ENCODE measurements around the gene DENND1A.

GRCh38 chr9:123488722-123489321, 441.1 kb downstream of the DENND1A start:
- no peak for TF ChIP-seq POLR2A (IDR thresholded peaks at IDR 0.05)
- TF ChIP-seq, protein P1, sequence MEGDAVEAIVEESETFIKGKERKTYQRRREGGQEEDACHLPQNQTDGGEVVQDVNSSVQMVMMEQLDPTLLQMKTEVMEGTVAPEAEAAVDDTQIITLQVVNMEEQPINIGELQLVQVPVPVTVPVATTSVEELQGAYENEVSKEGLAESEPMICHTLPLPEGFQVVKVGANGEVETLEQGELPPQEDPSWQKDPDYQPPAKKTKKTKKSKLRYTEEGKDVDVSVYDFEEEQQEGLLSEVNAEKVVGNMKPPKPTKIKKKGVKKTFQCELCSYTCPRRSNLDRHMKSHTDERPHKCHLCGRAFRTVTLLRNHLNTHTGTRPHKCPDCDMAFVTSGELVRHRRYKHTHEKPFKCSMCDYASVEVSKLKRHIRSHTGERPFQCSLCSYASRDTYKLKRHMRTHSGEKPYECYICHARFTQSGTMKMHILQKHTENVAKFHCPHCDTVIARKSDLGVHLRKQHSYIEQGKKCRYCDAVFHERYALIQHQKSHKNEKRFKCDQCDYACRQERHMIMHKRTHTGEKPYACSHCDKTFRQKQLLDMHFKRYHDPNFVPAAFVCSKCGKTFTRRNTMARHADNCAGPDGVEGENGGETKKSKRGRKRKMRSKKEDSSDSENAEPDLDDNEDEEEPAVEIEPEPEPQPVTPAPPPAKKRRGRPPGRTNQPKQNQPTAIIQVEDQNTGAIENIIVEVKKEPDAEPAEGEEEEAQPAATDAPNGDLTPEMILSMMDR (IDR thresholded peaks at IDR 0.05) = no peak
